GM12874 (cell line): ENCODE results near the gene TEX13B.
A peak's percentile ranks its signal among the peaks of the same experiment; 100 is the strongest.

Source experiments
- TF ChIP-seq, protein P1 (sequence below): IDR thresholded peaks from 2 replicates; pipeline ENCODE4 v1.5.1; 2011; ENCODE audit warnings: low read depth, mild to moderate bottlenecking, control low read depth, low read length, moderate library complexity; ENCODE audit not compliant: insufficient read depth

The TEX13B gene, protein sequence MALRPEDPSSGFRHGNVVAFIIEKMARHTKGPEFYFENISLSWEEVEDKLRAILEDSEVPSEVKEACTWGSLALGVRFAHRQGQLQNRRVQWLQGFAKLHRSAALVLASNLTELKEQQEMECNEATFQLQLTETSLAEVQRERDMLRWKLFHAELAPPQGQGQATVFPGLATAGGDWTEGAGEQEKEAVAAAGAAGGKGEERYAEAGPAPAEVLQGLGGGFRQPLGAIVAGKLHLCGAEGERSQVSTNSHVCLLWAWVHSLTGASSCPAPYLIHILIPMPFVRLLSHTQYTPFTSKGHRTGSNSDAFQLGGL

DNA sequence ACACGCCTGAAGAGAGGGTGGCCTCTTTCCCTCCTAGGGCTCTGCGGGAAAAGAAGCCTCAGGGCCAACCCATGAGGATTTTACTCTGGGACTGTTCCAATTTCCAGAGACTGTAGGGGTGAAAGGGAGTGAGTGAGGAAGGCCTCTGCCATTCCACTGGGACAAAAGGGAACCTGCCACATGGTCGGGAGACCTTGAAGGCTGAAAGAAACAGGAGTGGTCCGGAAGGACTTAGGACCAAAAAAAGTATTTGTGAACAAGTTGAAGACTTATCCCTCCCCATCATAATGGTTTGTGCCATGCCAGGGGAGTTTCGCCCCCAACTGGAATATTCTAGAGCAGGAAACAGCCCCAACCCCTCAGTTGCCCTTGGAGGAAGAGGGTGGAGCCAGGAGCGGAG is at the start of gene TEX13B:
TSS of gene TEX13B (minus strand) at position 15 of the 400 bp plus-strand sequence. CDS start 243 bp downstream, outside the sequence.
- TF ChIP-seq, protein P1, sequence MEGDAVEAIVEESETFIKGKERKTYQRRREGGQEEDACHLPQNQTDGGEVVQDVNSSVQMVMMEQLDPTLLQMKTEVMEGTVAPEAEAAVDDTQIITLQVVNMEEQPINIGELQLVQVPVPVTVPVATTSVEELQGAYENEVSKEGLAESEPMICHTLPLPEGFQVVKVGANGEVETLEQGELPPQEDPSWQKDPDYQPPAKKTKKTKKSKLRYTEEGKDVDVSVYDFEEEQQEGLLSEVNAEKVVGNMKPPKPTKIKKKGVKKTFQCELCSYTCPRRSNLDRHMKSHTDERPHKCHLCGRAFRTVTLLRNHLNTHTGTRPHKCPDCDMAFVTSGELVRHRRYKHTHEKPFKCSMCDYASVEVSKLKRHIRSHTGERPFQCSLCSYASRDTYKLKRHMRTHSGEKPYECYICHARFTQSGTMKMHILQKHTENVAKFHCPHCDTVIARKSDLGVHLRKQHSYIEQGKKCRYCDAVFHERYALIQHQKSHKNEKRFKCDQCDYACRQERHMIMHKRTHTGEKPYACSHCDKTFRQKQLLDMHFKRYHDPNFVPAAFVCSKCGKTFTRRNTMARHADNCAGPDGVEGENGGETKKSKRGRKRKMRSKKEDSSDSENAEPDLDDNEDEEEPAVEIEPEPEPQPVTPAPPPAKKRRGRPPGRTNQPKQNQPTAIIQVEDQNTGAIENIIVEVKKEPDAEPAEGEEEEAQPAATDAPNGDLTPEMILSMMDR = no peak

DNA sequence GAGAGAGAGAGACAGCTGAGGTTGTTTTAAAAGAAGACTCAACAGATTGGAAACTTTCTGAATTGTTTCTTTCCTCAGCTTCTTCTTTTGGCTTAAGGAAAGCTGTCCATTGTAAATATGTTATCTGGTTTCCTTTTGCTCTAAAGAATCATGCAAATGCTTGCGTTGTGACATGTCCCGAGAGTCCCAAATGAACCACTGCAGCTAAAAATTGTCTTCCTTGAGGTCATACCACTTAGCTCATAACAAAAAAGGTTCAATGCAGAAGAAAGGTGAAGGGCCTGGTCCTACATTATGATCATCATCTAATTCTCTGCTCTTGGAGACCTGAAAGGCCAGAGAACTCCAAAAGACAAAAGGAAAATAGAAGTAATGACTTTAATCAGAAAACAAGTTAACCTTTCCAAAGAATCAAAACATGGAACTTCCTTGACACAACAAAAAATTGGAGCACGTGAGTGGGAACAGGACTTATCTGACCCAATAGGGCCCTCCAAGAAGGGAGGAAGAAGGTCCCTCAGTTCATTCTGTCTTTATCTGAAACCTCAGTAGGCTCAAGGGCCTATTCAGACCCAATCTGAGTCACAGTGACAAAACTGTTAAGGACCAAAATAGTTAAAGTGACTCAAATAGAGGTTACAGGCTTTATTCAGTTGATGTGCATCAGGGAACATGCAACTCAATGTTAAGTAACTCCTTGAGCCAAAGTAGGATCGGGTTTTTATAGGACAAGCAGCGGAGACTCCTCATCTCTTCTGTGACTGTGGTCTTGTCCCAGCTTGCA is 48.0 kb upstream of the TEX13B start:
- TF ChIP-seq, protein P1 = no peak

DNA sequence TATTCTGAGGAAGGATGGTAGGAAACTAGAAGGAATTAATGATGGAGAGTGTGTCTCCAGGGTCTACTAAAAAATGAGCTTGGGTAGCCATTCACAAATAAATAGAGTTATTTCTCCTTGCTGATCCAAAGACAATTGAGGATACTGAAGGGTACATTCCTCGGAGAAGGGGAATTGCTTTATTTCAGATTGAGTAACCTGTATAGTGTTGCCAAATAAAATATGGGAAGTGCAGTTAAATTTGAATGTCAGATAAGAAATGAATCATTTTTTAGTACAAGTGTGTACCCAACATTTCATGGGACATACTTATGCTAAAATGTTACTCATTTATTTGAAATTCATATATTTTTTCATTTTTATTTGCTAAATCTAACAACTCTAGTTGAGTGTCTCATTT is 46.7 kb upstream of the TEX13B start:
- TF ChIP-seq, protein P1 = no peak

DNA sequence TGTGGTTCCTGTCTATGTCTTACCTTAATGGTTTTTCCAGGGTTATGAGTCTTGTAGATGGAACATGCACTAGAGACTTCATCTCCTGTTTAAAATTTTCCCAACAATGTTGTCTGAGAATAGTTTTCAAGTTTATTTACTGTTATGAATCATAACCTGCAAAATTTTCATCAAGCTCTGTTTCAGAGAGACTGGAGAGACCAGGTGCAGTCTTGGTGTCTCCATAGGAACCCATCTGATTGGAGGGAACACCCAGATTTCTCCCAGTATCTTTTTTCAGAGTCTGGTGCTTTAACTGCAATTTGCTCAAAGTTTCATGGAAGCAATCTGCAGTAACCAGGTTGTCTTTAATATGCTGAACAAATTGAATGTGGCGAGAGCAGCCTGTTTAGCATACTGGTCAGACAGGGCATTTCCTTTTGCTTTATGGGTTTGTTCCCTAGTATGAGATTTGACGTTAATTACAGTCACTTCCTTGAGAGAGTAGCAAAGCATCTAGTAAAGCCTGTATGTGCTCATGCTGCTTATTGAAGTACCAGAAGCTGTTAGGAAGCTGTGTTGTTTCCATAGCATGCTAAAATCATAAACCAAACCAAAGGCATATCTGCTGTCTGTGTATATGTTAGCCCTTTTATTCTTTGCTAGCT is 43.9 kb upstream of the TEX13B start:
- TF ChIP-seq, protein P1 = no peak

DNA sequence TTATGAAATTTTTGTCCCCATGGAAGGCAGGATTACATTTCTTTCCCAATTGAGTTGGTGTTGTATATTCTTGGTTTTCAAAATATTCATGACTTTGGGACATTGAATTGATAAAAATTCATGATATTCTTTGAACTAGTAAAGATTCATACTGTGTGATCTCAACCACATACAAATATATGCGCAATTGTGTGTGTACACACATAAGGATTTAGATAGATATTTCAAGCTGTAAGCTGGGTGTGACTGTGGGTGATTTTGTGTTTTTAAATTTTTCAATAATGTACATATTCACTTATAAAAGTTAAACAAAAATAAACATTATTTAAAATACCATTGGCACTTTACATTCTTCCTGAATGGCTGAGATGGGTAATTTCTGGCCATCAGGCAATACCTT is 43.2 kb upstream of the TEX13B start:
- TF ChIP-seq, protein P1 = no peak

DNA sequence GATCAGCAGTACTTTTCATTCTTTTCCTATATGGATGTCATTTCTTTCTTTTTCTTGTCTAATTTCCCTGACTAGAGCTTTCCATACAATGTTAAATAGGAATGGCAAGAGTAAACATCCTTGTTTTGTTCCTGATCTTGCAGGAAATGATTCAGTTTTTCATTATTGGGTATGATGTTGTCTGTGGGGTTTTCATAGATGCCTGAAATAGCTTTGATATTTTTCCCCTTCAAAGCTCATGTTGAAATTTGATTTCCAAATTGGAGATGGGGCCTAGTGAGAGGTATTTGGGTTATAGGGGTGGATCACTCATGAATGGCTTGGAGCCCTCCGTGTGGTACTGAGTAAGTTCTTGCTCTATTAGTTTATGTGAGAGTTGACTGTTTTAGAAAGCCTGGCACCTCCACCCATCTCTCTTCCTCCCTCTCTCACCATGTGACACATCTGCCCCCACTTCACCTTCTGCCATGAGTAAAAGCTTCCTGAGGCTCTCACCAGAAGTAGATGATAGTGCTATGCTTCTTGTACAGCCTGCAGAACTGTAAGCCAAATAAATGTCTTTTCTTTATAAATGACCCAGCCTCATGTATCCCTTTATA is 40.4 kb upstream of the TEX13B start:
- TF ChIP-seq, protein P1 = no peak

DNA sequence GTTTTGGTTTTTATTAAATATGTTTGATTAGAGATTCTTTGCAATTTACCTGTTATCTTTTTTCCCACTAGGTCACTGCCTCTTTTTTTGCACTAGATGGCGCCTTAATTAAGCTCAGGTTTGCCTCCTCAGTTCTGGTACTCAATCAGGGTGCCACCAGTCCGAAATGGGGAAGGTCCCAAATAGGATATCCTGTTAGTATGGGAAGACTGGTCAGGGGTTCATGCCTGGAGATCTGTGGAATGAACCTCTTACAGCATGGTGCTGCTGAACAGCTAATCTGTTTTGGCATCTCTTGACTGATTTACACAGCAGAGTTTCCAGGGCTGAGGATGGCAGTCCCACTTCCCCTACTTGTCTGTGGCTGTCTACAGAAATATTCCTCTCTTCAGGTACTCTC is 38.5 kb upstream of the TEX13B start:
- TF ChIP-seq, protein P1 = peak; percentile 30; the same call in 1 of the 2 replicates
